GM18498 (cell line): ENCODE measurements around the gene ZNF74.
"Not testable (repeated sequence)": the region's sequence is repeated elsewhere in the genome, so short reads cannot be mapped to it uniquely, and the experiment has no call there.

ENCODE experiments used
- ATAC-seq: cut with Tn5 transposase; IDR thresholded peaks from one replicate; pipeline ENCODE4 v1.9.1; 2021; ENCODE audit warnings: mild to moderate bottlenecking, moderate library complexity; ENCODE audit not compliant: unreplicated experiment

Gene ZNF74

GRCh38 chr22:20399866-20400605 lies 6.1 kb downstream of the ZNF74 start:
- ATAC-seq: no peak

GRCh38 chr22:20400606-20401375 lies 6.8 kb downstream of the ZNF74 start:
- no peak for ATAC-seq

GRCh38 chr22:20401376-20402014 lies 7.5 kb downstream of the ZNF74 start:
- no peak for ATAC-seq

- ATAC-seq: no peak
Measured at GRCh38 chr22:20402960-20403778, 9.2 kb downstream of the ZNF74 start.

GRCh38 chr22:20403779-20404140 lies 9.8 kb downstream of the ZNF74 start:
- ATAC-seq: no peak

- no peak for ATAC-seq
Measured at GRCh38 chr22:20404881-20405280, 10.9 kb downstream of the ZNF74 start.

- ATAC-seq: no peak
Measured at GRCh38 chr22:20405291-20405930, 11.5 kb downstream of the ZNF74 start.

GRCh38 chr22:20405931-20406685 lies 12.2 kb downstream of the ZNF74 start:
- ATAC-seq: no peak

GRCh38 chr22:20406686-20407408 lies 12.9 kb downstream of the ZNF74 start:
- ATAC-seq: no peak

- ATAC-seq: no peak
Measured at GRCh38 chr22:20407829-20408228, 13.9 kb downstream of the ZNF74 start.

- no peak for ATAC-seq
Measured at GRCh38 chr22:20408891-20409290, 14.9 kb downstream of the ZNF74 start.

- not testable (repeated sequence) for ATAC-seq
Measured at GRCh38 chr22:20409385-20409784, 15.4 kb downstream of the ZNF74 start.

- no peak for ATAC-seq
Measured at GRCh38 chr22:20412474-20413216, 18.7 kb downstream of the ZNF74 start.

GRCh38 chr22:20413217-20414058 lies 19.5 kb downstream of the ZNF74 start:
- ATAC-seq: no peak

- no peak for ATAC-seq
Measured at GRCh38 chr22:20414059-20414440, 20.1 kb downstream of the ZNF74 start.

GRCh38 chr22:20414450-20414849 lies 20.5 kb downstream of the ZNF74 start:
- ATAC-seq: no peak

- not testable (repeated sequence) for ATAC-seq
Measured at GRCh38 chr22:20415241-20415640, 21.3 kb downstream of the ZNF74 start.

- not testable (repeated sequence) for ATAC-seq
Measured at GRCh38 chr22:20415699-20416098, 21.7 kb downstream of the ZNF74 start.
